ENCODE measurements around the gene ADGRF3. TPM values are rescaled to one million over a fixed set of nuclear protein-coding genes. Genes with fewer than 3 reads are reported as not detected.

The ADGRF3 gene
- total and polyA plus RNA-seq, 2 of the 8 experiments (the other 6 are each of a cell fraction or from before 2014, with no cell fraction given) = 0.54 to 0.69 TPM

DNA sequence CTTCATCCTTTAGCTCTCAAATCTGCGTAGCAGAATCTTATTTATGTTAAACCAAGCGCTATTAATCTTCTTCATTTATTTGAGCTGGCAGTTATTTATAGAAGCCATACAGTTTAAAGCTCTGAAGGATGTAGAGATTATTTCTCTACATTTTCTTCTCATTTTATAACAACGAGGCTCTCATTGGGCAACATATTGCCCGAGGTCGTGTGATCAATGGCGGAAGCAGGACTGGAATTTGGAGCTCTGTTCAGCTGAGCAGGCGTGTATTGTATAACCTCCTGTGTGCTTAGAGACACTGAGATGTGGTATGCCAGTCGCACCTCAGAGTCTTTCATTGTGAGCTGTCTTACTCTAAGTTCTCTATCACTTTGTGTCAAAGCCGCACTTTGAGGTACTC is 37.6 kb upstream of the ADGRF3 start:
- Histone ChIP-seq H4K20me1 (replicated peaks in 1 of 2; ENCODE audit: control insufficient read depth in 1 of 2, insufficient read depth in 2 of 2, low read length in 2 of 2) (peaks cover 0 to 2% of the 10 kb centered on the region in 2 experiments), H3K79me1 (ENCODE audit: low read depth, low read length) (no peaks in the 10 kb centered on the region), H3K4me3 (ENCODE audit: extremely low read depth in 1 of 4, insufficient read depth in 2 of 4, low read depth in 3 of 4, low read length in 4 of 4) (no peak overlapping the region), H2BK12ac (ENCODE audit: low read depth, low read length) (no peak overlapping the region), H2BK15ac (ENCODE audit: low read length) (no peak overlapping the region), H3K23ac (ENCODE audit: insufficient read length) (no peak overlapping the region), H4K91ac (replicated peaks; ENCODE audit: insufficient read length, low read length) (no peak overlapping the region), H2AFZ (ENCODE audit: low read length) (no peak overlapping the region), H2AK5ac (ENCODE audit: low read depth, low read length) (no peak overlapping the region), H3K23me2 (ENCODE audit: low read depth, low read length) (no peaks in the 10 kb centered on the region), H3K27me3 (replicated peaks in 1 of 4; ENCODE audit: control insufficient read depth in 3 of 4, extremely low read depth in 1 of 4, insufficient read depth in 3 of 4, low read length in 3 of 4) (no peaks in the 10 kb centered on the region), H3K18ac (ENCODE audit: extremely low read depth, low read length) (no peak overlapping the region), H2BK5ac (ENCODE audit: low read depth, low read length) (no peak overlapping the region), H3K4ac (replicated peaks; ENCODE audit: insufficient read length, low read depth, low read length) (no peak overlapping the region), H2BK120ac (replicated peaks; ENCODE audit: low read depth, low read length) (no peak overlapping the region), H3K4me2 (ENCODE audit: insufficient read depth in 1 of 2, low read depth in 2 of 2, low read length in 2 of 2) (no peak overlapping the region), H4K5ac (ENCODE audit: insufficient read length, low read depth, low read length) (no peak overlapping the region), H3K14ac (ENCODE audit: insufficient read length) (no peak overlapping the region), H2BK20ac (ENCODE audit: low read length) (no peak overlapping the region), H4K8ac (ENCODE audit: extremely low read depth, insufficient read depth, low read length) (no peak overlapping the region), H3K4me1 (replicated peaks in 1 of 4; ENCODE audit: control insufficient read depth in 3 of 4, insufficient read depth in 4 of 4, low read length in 3 of 4) (no peaks in the 10 kb centered on the region), H3K9me3 (ENCODE audit: insufficient read depth in 2 of 2, low read depth in 1 of 2, low read length in 1 of 2) (no peaks in the 10 kb centered on the region), H3K9ac (replicated peaks in 1 of 4; ENCODE audit: extremely low read depth in 1 of 4, low read depth in 3 of 4, low read length in 3 of 4) (no peak overlapping the region), H3K56ac (replicated peaks; ENCODE audit: insufficient read length, low read depth, low read length) (no peak overlapping the region), H3K27ac (ENCODE audit: low read depth, low read length) (no peak overlapping the region), H3K79me2 (ENCODE audit: control insufficient read depth in 1 of 2, insufficient read depth in 2 of 2, low read length in 2 of 2) (no peaks in the 10 kb centered on the region), H3K36me3 (ENCODE audit: control insufficient read depth in 2 of 4, insufficient read depth in 4 of 4, low read length in 3 of 4) (peaks cover 0 to 35% (median 5%) of the 10 kb centered on the region in 4 experiments; a peak in 5 of 8 replicates)
- TF ChIP-seq TAF1 (IDR thresholded peaks at IDR 0.05; ENCODE audit: low read depth, low read length) (no peak), SP1 (IDR thresholded peaks at IDR 0.05; ENCODE audit: low read depth, low read length) (no peak), YY1 (IDR thresholded peaks at IDR 0.05; ENCODE audit: low read depth, low read length) (no peak), CEBPB (IDR thresholded peaks at IDR 0.05; ENCODE audit: low read depth, low read length) (no peak), RBBP5 (IDR thresholded peaks at IDR 0.05; ENCODE audit: borderline replicate concordance, low read depth, low read length) (no peak)
- DNase-seq (ENCODE audit: low read depth in 1 of 2, low spot score in 2 of 2) (no peak), FAIRE-seq (no peak)
- ChIA-PET CTCF (ENCODE audit: partially characterized antibody) (interaction anchor here (1.2 to 1.7 kb wide), 4 partner anchors 11 to 50 kb away, joined by 3 to 6 read pairs (median 4); no protein-coding TSS in a partner anchor), POLR2A (ENCODE audit: partially characterized antibody) (interaction anchor here (1.9 kb wide), 1 partner anchor 15 kb away, joined by 6 read pairs; no protein-coding TSS in a partner anchor)
- 92% methylated on average over 9 of the region's 9 CpGs; no CpG with 5 or more reads in 1 of the 2 experiments for WGBS, 2 experiments (ENCODE audit: extremely low coverage in 1 of 2, insufficient coverage in 1 of 2, insufficient read length in 1 of 2, insufficient replicate concordance in 2 of 2, low coverage in 1 of 2, low lambda C conversion rate in 2 of 2, missing lambda C conversion rate in 1 of 2)
